ENCODE measurements around the gene PACSIN2.

DNA sequence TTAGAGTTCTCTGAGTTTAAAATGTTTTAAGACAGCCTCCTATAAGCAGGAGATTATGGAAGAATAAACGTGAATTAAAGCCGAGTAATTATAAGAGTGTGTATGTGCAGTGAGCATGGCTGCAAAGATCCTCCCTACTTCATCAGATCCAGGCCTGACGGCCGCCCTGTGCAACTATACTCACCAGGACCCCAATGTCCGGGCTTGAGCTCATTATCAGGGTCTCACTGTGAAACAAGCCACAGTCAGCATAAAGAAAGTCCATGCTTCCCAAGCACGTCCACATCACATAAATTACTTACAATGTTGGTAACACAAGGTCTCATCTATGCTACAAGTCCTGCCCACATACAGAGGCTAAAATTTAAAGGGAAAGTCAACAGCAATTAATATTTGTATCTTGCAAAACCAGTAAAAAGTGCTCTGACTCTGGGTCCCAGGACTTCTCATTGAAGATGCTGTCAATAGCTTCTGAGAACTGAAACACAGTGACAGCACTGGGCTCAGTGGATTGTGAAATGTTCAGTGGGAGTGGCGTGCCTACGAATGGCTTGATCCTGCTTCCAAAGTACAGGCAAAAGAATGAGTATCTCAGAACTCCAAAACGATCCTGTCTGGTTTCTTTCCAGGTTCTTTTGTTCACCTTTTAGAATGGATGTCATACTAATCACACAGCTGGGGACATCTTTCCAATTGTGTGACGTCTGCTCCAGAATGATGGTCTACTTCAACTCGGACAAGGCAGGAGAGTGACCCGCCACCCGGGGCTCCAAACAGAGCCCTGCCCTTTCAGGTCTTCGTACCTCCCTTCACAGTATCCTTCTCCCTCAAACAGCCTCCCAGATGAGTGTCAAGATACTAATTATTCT is 85.7 kb downstream of the PACSIN2 start:
- TF ChIP-seq CTCF (conservative IDR thresholded peaks at IDR 0.05; ENCODE audit: low read depth in 2 of 2) (no peak), POLR2AphosphoS5 (IDR thresholded peaks at IDR 0.05; ENCODE audit: low read depth) (no peak), EZH2 (IDR thresholded peaks at IDR 0.05; ENCODE audit: low read depth, unreplicated experiment) (no peak), NANOG (IDR thresholded peaks at IDR 0.05; ENCODE audit: borderline replicate concordance) (no peak), STAT1 (IDR thresholded peaks at IDR 0.05; ENCODE audit: unreplicated experiment) (no peak), EZH2phosphoT487 (IDR thresholded peaks at IDR 0.05; ENCODE audit: unreplicated experiment) (no peak), CREB1 (CRISPR knock-in tag; IDR thresholded peaks at IDR 0.05; ENCODE audit: low read depth) (no peak), REST (IDR thresholded peaks at IDR 0.05; ENCODE audit: unreplicated experiment) (no peak), JUNB (IDR thresholded peaks at IDR 0.05; ENCODE audit: unreplicated experiment) (no peak)

Data from GM23338 (cell line).